ENCODE results near the gene C1orf210. TPM values are rescaled to one million over a fixed set of nuclear protein-coding genes. Genes with fewer than 3 reads are reported as not detected.
A peak's percentile ranks its signal among the peaks of the same experiment; 100 is the strongest.

The C1orf210 gene
- total and polyA plus RNA-seq, 8 donors, result 8.5 to 22.5 (median 9.5) TPM

- Histone ChIP-seq H3K27ac (no peak overlapping the region), H3K4me1 (peaks cover 0 to 1% of the 10 kb centered on the region in 2 donors), H3K36me3 (peaks cover 0 to 30% of the 10 kb centered on the region in 2 donors), H3K27me3 (no peaks in the 10 kb centered on the region), H3K9me3 (no peaks in the 10 kb centered on the region), H3K4me3 (no peak overlapping the region)
- intact Hi-C loops (cut with DNase I), result no loop called here
- TF ChIP-seq, protein P1, sequence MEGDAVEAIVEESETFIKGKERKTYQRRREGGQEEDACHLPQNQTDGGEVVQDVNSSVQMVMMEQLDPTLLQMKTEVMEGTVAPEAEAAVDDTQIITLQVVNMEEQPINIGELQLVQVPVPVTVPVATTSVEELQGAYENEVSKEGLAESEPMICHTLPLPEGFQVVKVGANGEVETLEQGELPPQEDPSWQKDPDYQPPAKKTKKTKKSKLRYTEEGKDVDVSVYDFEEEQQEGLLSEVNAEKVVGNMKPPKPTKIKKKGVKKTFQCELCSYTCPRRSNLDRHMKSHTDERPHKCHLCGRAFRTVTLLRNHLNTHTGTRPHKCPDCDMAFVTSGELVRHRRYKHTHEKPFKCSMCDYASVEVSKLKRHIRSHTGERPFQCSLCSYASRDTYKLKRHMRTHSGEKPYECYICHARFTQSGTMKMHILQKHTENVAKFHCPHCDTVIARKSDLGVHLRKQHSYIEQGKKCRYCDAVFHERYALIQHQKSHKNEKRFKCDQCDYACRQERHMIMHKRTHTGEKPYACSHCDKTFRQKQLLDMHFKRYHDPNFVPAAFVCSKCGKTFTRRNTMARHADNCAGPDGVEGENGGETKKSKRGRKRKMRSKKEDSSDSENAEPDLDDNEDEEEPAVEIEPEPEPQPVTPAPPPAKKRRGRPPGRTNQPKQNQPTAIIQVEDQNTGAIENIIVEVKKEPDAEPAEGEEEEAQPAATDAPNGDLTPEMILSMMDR (IDR thresholded peaks at IDR 0.05), result no peak
- ATAC-seq, result no peak
- DNase-seq, result peak in 2 of 4 donors; percentile 30 to 65
These were observed 26.8 kb upstream of the C1orf210 start for GRCh38 chr1:43312212-43312623.

GRCh38 chr1:43311521-43311920 lies 26.1 kb upstream of the C1orf210 start:
- Histone ChIP-seq H3K27me3 (no peaks in the 10 kb centered on the region), H3K4me3 (no peak overlapping the region), H3K27ac (no peak overlapping the region), H3K4me1 (peaks cover 0 to 6% of the 10 kb centered on the region in 2 donors), H3K9me3 (no peaks in the 10 kb centered on the region), H3K36me3 (peaks cover 0 to 32% of the 10 kb centered on the region in 2 donors)
- ATAC-seq (no peak), DNase-seq (peak in 2 of 4 donors; percentile 22 to 68)
- intact Hi-C loops (cut with DNase I), result no loop called here
- TF ChIP-seq, protein P1 (IDR thresholded peaks at IDR 0.05), result no peak

DNA sequence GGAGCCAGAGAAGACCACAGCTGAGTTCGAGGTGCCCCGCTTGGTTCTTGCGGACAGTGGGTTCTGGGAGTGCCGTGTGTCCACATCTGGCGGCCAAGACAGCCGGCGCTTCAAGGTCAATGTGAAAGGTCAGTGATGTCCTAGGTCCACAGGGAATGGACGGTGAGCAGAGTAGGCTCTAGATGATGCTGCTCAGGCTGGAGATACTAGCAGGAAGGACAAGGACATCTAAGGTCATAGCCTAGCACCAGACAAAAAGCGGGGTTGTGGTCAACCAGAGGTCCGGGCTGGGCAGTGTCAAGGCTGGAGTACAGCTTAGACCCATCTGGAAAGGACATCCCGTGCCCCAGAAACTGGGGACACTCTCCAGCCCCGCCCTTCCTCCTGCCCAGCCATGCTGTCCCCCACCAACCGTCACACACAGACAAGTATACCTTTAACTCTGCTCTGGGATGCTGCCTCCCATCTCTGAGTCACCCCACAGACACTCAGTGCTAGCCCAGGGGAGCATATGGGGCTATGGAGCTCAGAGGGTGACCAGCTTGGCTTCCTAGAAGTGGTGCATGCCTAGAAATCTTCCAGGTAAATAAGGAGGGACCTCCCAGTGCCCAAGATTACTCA lies 24.1 kb upstream of the C1orf210 start:
- intact Hi-C loops (cut with DNase I), result no loop called here
- TF ChIP-seq, protein P1 (IDR thresholded peaks at IDR 0.05), result no peak
- DNase-seq, result peak in 2 of 4 donors; percentile 21 to 37

DNA sequence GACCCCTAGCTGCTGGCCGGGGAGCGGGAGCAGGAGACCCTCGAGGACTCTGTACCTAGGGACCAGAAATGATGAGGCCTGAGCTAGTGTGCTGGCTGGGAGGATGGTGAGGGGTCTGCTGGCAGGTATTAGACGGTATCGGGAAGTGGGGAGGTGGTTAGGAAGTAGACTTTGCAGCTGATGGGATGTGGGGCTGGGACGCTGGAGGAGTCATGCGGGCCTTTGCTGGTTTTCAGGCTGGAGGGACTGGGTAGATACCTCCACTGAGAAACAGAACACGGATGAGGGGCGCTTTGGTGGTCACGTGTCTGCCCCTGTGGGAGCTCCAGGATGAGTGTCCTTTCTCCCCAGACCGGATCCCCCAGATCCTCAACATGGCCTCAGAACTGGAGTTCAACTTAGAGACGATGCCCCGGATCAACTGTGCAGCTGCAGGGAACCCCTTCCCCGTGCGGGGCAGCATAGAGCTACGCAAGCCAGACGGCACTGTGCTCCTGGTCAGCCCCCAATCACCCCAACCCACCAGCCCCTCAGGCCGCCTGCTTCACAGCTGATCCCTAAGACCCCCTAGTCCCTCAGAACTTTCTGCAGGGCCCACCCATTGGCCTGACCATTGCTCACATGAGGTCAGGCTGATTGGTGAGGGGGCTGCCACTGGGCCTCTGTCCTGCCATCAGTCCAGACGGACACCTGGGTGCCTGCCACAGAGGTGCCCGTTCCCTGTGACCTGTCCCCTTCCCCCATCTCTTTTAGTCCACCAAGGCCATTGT lies 23.4 kb upstream of the C1orf210 start:
- no peak overlapping the region for H3K27ac ChIP-seq
- no peak overlapping the region for H3K4me3 ChIP-seq
- H3K36me3 ChIP-seq, result peaks cover 0 to 28% of the 10 kb centered on the region in 2 donors
- H3K9me3 ChIP-seq, result no peaks in the 10 kb centered on the region
- intact Hi-C loops (cut with DNase I), result no loop called here
- TF ChIP-seq, protein P1 (IDR thresholded peaks at IDR 0.05), result no peak
- H3K27me3 ChIP-seq, result no peaks in the 10 kb centered on the region
- DNase-seq (peak in 2 of 4 donors; percentile 27 to 71), ATAC-seq (no peak)
- peaks cover 0 to 30% of the 10 kb centered on the region in 2 donors for H3K4me1 ChIP-seq

More for the DNA sequence above, 24.1 kb upstream of the C1orf210 start:
- H3K36me3 ChIP-seq, result peaks cover 0 to 28% of the 10 kb centered on the region in 2 donors
- no peak overlapping the region for H3K4me3 ChIP-seq
- H3K27ac ChIP-seq, result no peak overlapping the region
- H3K27me3 ChIP-seq, result no peaks in the 10 kb centered on the region
- H3K4me1 ChIP-seq, result peaks cover 0 to 25% of the 10 kb centered on the region in 2 donors
- H3K9me3 ChIP-seq, result no peaks in the 10 kb centered on the region
- ATAC-seq, result no peak
